GM12875 (cell line): ENCODE measurements around the gene CEACAM7.

ENCODE experiments used
- H3K4me3 ChIP-seq: one replicate; pipeline ENCODE4 v1.5.1; 2011; ENCODE audit warnings: low read depth, low read length, control low read depth
- CTCF ChIP-seq: IDR thresholded peaks from 2 replicates; pipeline ENCODE4 v1.5.1; 2011; ENCODE audit warnings: low read depth, mild to moderate bottlenecking, control low read depth, inconsistent platforms, low read length, moderate library complexity, borderline replicate concordance; ENCODE audit not compliant: insufficient read depth

The CEACAM7 gene

DNA sequence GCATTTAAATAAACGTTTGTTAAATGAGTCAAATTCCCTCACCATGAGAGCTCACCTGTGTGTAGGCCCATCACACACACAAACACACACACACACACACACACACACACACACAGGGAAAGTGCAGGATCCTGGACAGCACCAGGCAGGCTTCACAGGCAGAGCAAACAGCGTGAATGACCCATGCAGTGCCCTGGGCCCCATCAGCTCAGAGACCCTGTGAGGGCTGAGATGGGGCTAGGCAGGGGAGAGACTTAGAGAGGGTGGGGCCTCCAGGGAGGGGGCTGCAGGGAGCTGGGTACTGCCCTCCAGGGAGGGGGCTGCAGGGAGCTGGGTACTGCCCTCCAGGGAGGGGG lies 11.9 kb upstream of the CEACAM7 start:
- no peak for TF ChIP-seq CTCF
- no peak overlapping the region for H3K4me3 ChIP-seq

- no peak for TF ChIP-seq CTCF
- no peak overlapping the region for H3K4me3 ChIP-seq
These were observed 11.3 kb upstream of the CEACAM7 start for GRCh38 chr19:41699231-41699967.

GRCh38 chr19:41698746-41699230 lies 10.7 kb upstream of the CEACAM7 start:
- no peak for TF ChIP-seq CTCF
- no peak overlapping the region for H3K4me3 ChIP-seq

GRCh38 chr19:41697198-41697855 lies 9.3 kb upstream of the CEACAM7 start:
- H3K4me3 ChIP-seq: no peak overlapping the region
- TF ChIP-seq CTCF: no peak

- H3K4me3 ChIP-seq: no peak overlapping the region
- TF ChIP-seq CTCF: no peak
These were observed 8.5 kb upstream of the CEACAM7 start for GRCh38 chr19:41696402-41697197.

DNA sequence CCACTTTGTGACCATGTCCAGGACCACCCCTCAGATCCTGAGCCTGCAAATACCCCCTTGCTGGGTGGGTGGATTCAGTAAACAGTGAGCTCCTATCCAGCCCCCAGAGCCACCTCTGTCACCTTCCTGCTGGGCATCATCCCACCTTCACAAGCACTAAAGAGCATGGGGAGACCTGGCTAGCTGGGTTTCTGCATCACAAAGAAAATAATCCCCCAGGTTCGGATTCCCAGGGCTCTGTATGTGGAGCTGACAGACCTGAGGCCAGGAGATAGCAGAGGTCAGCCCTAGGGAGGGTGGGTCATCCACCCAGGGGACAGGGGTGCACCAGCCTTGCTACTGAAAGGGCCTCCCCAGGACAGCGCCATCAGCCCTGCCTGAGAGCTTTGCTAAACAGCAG lies 7.7 kb upstream of the CEACAM7 start:
- no peak for TF ChIP-seq CTCF
- no peak overlapping the region for H3K4me3 ChIP-seq
